CD4-positive, alpha-beta T cell treated with Interleukin-4 for 4 hours (primary cell): ENCODE data around the gene BST2.

ENCODE experiments used
- DNase-seq: peaks from one replicate; pipeline ENCODE4 v3.0.0-alpha.2; 2020

Gene BST2

DNA sequence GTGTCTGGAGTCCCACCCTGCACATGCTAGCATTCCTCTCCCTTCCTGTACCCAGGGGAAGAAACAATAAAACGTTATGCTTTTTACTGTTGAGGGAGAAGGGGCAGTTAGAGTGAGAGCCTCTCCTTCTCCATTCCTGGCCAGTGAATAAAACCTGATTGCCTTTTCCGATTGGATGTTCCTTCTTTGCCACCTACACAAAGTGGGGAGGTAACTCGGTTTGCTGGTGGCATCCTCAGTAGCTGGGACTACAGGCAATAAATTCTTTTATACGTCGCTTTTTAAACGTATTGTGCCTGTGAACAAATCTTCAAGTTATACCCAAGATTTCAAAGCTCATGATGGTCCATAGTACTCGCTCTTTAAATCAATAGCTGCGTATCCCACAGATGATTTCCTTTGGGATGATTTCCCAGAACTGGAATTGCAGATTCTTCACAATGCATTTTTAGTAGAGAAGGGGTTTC lies 13.8 kb upstream of the BST2 start:
- DNase-seq, result no peak

DNA sequence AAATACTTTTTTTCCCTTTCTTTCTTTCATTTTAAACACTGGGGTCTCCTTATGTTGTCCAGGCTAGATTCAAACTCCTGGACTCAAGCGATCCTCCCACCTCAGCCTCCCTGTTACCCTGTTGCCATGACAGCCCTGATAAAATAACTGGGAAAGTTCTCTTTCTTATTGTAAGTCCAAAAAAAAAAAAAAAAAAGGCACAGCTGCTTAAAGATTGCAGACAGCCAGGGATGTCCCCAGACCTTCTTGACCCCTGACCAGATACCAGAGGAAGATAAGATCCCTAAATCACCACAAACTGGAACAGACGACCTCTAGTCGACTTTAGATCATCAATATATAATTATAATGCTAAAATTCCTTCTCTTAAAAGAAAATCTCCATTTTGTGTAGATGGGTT lies 13.3 kb upstream of the BST2 start:
- no peak for DNase-seq

DNA sequence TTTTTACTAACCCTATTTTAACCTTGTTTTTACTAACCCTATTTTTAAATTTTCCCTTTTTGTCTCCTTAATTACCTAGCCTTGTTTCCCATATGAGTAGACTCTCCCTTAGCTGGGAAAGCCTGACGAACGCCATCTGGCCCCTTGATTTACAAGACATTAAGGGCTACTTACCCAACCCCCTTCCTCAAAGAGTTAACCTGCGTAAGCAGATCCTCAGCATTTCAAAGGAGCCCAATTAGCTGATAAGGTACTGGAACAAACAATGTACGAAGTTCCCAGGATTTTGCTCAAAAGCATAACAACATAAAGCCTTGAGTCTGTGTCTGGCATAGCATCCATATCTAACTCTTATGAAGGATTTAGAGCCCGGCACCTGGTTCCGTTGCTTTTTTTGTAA lies 9.7 kb upstream of the BST2 start:
- DNase-seq, result no peak

DNA sequence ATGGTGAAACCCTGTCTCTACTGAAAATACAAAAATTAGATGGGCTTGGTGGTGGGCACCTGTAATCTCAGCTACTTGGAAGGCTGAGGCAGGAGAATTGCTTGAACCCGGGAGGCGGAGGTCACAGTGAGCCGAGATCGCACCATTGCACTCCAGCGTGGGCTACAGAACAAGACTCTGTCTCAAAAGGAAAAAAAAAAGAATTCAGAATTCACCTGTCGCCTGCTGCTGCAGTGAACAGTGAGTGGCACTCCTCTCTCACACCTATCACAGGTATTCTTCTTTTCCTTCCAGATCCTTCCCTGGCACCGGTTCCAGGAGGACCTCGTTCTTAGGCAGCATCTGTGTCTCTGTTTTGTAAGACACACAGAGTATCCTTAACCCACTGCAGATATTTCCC lies 8.7 kb upstream of the BST2 start:
- DNase-seq, result no peak

DNA sequence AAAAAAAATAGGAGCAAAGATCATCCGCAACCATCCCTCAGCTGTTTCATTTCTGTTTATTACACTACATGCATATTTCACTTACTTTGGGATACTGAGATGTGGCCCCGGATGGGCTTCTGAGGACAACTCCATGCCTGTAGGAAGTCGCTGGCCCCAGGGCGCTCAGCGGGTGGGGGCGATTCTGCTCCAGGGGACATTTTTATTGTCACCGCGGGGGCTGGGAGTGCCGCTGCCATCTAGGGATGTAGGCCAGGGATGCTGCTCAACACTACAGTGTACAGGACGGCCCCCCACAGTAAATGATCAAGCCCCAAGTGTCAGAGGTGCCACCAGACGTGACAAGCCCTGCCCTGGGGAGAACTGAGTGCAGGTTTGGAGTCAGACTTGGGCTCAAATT lies 6.4 kb upstream of the BST2 start:
- DNase-seq, result no peak

DNA sequence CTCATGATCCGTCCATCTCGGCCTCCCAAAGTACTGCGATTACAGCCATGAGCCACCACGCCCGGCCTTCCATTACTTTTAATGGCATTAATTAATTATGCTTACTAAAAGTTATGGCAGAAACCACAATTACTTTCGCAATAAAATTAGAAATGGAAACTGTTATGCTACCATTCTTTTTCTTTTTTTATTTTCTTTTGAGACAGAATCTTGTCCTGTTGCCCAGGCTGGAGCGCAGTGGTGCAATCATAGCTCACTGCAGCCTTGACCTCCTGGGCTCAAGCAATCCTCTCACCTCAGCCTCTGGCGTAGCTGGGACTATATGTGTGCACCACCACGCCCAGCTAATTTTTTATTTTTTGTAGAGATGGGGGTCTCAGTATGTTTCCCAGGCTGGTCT lies 4.6 kb upstream of the BST2 start:
- DNase-seq, result no peak

DNA sequence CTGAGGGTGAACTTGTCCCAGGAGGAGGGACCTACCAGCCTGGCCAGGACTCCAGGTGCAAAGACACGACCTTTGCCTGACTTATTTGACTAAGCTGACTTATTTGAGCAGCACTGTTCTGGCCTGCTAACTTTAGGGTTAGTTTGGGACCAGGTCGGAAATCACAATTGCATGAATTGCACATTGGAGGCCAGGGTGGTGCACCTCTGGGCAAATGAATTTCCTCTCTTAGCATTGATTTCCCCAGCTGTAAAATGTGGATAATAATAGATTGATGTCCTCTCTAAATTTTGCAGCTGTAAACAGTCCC lies 1.4 kb upstream of the BST2 start:
- no peak for DNase-seq

DNA sequence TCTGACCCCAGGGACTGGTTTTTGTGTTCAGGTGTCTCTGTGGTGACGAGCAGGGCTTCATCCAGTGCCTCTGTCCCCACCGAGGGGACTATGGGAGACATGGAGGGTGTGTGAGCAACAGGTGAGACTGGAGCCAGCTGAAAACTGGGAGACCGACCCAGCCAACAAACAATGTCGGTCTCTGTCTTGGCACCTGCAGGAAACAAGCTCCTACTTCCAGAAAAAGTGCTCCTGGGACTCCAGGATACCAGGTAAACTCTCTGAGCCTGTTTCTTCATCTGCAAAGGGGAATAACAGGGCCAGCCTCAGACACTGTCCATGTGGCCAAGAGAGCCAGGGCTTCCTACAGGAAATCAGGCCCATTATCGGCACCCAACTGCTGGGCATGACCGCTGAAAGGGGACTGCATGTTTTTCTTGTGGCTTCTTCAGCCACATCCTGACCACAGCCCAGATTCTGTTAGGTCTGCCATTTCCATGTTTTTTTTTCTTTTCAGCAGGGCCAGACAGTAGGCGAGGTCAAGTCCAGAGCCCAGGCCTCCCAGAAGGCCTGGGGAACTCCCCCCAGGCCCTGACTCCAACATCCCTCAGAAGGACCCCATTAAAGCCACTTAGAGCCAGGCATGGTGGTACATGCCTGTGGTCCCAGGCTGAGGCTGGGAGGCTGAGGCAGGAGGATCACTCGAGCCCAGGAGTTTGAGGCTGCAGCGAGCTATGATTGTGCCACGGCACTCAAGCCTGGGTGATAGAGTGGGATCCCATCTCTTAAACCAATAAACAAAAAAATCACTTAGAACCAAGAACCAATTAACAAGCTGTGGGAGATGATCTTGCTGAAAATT lies 836 bp upstream of the BST2 start:
- no peak for DNase-seq

DNA sequence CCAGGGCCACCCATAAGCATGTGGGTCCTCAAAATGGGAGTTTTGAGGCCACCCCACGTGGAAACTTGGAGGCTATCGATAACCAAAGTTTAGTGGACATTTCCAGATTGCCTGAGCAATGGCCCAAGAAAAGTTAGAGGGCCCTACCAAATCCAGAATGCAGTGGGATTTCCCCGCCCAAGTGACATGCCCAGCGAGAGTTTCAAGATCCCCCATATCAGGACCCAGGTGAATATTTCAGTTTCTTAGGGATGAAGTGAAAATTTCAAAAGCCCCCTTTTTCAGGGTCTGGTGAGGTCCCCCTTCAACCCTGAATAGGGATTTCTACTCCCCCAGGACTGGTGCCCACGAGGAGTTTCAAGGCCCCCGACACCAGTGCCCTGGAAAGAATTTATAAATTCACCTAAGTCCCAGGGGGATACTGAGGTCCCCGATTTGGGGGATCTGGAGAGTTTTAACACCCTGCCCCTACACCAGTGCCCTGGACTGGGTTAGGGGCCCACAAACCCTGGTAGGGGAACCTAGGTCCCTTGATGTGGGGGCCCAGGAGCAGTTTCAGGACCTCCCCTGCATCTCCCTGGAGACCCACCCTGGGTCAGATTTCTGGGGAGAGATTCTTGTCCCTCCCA lies 695 bp downstream of the BST2 start:
- DNase-seq, result no peak

DNA sequence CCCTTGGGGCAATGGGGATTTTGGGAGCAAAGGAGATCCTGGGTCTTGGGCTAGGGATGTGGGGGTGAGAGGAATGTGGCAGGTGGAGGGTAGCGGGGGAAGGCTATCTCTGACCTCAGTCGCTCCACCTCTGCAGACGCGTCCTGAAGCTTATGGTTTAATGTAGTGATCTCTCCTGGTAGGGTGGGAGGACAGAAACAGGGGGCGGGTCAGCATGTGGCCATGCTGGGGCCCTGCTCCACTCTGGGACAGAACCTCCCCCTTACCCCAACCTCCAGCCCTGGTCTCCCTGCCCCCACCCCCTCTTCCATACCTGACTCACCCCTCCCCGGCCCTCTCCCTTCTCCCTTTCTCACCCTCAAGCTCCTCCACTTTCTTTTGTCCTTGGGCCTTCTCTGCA lies 1.4 kb downstream of the BST2 start:
- no peak for DNase-seq

DNA sequence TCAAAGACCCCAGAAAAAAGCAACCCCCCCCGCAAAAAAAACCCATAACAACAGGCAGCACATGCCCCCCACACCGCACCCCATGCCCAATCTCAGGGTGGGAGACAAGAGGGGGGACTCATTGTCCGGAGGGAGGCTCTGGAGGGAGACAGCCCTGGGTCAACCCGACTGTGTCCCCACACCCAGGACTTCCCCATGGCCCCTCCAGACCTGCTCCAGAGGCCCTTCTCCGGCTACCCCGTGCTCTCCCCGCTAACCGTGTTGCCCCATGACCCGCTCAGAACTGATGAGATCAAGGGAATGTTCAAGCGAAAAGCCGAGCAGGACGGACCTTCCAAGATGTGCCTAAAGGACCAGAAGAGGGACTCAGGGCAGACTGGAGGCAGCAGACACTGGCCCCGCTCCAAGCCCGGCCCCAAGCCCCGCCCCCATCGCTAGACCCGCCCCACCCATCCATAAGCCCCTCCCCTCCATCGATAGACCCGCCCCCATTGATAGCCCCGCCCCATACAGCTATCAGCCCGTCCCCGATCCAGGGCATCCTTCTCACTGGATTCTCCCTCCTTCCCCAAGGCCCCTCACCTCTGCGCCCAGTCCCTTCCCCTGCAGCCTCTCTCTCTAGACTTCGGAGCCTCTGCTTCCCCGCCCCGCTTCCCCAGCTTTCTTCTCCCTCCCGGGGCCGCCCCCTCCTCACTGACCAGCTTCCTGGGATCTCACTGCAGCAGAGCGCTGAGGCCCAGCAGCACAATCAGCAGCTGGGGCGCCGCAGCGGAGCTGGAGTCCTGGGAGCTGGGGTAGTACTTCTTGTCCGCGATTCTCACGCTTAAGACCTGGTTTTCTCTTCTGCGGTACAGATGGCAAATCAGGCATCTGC lies 2.2 kb downstream of the BST2 start:
- no peak for DNase-seq

DNA sequence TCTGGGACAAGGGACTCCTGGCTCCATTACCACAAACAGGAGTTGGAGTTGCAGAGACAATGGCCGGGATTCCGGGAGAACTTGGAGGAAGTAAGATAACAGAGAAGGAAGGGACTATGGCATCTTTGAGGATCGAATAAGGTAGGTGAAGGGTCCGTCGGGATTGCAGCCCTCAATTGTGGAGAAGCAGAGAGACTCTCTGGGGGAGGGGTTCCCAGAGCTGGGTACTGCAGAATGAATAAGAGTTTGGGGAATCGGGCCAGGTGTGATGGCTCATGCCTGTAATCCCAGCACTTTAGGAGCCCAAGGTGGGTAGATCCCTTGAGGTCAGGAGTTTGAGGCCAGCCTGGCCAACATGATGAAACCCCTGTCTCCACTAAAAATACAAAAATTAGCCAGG lies 3.8 kb downstream of the BST2 start:
- no peak for DNase-seq

DNA sequence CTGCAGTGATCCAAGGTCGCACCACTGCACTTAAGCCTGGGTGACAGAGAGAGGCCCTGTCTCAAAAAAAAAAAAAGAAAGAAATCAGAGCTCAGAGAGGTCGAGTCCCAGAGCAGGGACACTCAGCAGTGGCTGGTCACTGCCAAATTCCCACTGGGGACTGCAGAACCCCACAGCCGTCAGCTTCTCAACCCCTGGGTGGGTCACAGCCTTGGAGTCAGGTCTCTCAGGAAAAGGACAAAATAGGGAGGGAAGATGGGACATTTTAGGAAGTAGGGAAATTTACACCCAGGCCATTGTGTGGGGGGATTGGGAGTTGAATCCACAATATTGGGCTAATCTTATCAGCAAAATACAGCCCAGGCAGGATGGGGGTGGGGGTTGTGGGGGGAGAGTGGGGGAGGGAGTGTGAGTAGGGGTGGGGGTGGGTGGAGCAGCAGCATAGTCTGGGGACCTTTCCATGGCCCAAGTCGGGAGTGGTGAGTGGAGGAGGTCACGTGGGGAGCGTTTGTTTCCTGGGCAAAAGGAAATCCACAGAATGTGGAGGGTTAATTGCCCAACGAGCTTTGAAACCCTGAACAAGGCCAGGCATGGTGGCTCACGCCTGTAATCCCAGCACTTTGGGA lies 6.4 kb downstream of the BST2 start:
- DNase-seq, result no peak

DNA sequence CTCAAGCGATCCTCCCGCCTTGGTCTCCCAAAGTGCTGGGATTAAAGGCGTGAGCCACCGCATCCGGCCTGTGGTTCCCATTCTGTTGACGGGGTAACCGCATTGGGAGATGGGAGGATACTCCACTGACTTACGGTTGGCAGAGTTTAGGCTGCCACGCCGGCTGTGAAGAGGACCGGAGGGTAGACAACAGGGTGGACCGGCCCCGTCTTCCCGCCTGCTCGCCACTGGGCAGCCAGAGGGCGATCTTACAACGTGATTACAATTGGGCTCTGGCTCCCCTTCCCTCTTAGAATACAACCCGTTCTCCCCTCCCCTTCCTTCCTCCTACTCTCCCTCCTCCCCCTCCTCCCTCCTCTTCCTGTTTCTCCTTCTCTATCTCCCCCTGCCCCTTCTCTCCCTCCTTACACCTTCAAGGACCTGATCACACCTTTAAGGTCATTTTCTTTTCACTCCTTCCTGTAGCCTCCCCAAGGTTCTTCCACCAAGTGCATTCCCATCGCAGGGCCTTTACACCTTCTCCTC lies 10.5 kb downstream of the BST2 start:
- peak; percentile 69 for DNase-seq

DNA sequence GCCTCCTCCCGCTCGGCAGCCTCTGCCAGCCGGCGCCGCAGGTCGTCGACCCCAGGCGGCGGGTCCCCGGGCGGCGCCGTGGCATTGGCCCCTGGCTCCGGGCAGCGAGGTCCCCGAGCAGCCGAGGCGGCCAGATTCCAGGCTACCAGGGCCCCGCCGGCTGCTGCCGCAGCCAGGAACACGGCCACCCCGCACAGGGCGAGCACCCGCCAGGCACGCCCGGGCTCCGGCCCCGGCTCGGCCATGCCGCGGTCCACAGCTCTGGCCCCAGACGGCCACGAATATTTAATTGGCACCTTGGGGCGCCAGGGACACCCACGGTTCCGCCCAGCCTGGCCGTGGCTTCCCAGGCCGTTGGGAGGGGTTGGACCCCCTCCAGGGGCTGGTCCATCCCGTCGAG lies 11.5 kb downstream of the BST2 start, which contains the start of gene CCDC194:
CCDC194 (minus strand) TSS at position 283 of the 400 bp plus-strand sequence; CDS start at position 245, 38 bp downstream.
- no peak for DNase-seq

DNA sequence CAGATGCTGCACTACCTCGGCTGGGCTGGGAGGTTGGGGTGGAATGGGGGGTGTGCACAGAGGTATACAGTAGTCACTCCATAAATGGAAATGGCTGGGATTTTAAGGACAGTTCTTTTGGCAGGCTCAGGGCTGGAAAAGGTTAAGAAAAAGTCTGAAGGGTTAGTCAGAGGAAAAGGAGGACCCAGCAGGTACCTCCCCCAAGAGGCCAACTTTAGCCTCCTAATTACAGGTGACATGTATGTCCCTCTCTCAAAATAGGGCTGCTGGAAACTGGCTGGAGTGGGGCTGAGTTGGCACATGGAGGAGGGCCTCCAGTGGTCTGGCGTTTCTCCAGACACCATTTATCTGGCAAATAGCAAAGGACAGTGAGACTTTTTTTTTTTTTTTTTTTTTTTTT lies 12.4 kb downstream of the BST2 start:
- no peak for DNase-seq

DNA sequence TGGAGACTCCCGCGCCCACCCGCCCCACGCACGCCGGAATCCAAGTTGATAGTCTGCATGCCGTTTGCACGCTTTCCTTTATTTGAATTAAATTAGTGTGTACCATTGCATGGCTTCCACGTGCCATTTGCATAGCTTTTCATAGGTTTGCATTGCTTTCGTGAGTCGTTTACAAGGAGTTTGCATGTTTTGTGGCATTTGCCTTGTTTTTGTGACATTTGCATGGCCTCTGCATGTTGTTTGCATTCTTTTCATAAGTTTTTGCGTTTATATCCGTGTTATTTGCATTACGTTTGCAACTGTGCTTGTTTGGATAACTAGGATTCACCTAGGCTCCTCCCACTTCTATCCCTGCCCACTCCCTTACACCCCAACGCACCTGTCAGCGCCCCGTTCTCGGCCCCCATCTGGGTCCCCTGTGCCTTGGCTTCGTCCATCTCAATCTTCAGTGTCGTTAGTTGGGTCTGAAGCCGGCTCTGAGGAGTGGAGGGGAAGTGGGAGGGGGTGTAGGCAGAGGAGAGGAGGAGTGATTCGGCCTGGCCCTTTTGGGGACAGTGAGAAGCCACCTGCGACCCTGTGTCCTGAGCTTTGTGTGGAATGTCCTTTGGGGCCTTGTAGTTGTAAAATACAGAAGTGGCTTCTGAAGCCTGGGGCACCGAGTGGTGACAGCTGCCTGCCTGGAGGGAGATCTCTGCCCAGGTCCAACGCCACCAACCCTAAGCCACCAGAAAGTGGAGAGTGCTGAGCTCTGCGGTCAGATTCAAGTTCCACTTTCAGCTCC lies 13.9 kb downstream of the BST2 start:
- no peak for DNase-seq

DNA sequence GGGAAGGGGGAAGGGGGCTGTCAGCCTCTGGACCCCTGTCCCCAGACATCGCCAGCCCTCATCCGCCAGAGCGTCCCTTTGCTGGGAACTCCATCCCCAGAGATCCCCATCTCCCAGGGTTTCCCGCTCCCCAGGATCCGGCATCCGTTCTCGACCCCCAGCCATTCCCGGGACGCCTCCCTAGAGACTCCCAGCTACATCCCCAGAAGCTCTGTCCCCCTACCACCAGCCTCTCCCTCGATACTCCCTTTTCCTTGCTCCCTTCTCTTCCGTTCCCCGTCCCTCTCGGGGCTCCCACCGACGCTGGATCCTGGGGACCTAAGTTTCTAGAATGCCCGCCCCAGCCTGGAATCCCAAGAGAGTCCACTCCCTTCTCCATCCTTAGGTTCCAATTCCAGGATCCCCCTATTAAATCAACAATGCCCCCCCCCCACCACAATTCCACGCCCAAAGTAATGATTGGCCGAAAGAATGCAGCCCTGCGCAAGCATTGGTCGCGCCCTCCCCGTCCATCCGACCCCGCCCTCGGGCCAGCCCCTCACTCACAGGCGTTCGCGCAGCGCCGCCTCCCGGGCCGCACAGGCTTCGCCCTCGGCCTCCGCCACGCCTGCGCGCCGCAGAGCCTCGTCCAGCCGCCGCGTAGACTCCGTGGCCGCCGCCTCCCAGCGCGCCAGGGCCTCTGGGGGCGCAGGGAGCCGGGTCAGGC lies 14.6 kb downstream of the BST2 start:
- DNase-seq, result peak; percentile 76

DNA sequence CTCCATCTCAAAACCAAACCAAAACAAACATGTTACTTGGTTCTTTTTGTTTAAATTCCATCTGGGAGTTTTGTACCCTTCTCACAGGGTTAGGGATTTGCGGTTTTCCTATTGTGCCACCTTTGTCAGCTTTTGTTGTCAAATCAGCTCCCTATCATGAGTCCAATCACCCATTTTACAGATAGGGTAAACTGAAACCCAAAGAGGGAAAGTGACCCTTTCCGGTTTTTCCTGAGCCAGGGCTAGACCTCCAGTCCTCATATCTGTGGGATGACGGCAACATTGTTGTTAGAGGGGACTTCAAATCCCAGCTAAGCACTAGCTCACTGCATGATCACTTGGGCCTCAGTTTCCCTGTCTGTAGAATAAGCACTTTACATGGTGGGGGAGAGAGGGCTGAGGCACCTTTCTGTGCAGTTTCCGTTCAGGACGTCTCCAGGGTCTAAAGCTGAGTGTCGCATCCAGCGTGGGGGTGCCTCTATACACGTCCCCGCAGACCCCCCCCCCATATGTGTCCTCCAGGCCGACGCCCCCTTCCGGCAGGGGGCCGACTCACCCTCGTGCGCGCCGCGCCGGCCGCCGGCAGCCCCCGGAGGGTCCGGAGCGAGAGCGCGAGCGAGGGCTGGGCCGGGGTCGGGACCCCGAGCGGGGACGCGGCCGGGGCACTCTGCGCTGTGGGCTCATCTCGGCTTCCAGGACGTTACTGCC lies 15.3 kb downstream of the BST2 start:
- DNase-seq, result no peak

DNA sequence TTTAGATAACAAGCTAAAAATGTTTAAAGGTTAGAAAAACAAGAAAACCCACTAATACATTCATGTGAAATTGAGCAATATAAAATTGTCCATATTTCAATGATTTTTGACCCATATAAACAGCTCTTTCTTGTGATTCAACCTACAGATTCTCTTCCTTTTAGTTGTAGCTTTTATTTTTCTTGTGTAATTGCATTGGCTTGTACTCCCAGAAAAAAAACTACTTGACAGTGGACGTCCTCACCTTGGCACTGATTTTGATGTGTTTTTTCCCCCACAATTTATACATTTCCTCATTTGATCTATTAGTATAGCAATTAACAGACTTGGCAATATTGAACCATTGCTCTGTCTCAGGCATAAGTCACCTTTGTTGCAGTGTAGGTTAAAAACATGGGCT lies 16.1 kb downstream of the BST2 start:
- DNase-seq, result no peak
